Measurements from ENCODE around the gene SORCS3.

SORCS3 gene

GRCh38 chr10:105253515-105254212 is 612.6 kb downstream of the SORCS3 start:
- Histone ChIP-seq H3K9me3 (replicated peaks; ENCODE audit: insufficient read depth, low read length) (no peaks in the 10 kb centered on the region), H3K27ac (ENCODE audit: low read length) (no peak overlapping the region), H3K4me1 (ENCODE audit: low read length) (no peaks in the 10 kb centered on the region), H3K9me2 (replicated peaks; ENCODE audit: insufficient read depth, low read length) (no peaks in the 10 kb centered on the region), H4K20me1 (ENCODE audit: insufficient read depth, low read length) (no peaks in the 10 kb centered on the region), H3K27me3 (replicated peaks; ENCODE audit: insufficient read depth, low read length) (no peaks in the 10 kb centered on the region), H3K36me3 (replicated peaks; ENCODE audit: insufficient read depth, low read length) (no peaks in the 10 kb centered on the region), H3K4me3 (ENCODE audit: low read length) (no peak overlapping the region), H3F3A (ENCODE audit: insufficient read depth, low read length) (no peaks in the 10 kb centered on the region), H3K4me2 (ENCODE audit: low read depth, low read length) (no peak overlapping the region), H2AFZ (ENCODE audit: low read length) (no peak overlapping the region), H3K9ac (ENCODE audit: low read length) (no peak overlapping the region), H3K79me2 (ENCODE audit: low read length) (no peaks in the 10 kb centered on the region)
- DNase-seq: no peak
- TF ChIP-seq, protein P1, sequence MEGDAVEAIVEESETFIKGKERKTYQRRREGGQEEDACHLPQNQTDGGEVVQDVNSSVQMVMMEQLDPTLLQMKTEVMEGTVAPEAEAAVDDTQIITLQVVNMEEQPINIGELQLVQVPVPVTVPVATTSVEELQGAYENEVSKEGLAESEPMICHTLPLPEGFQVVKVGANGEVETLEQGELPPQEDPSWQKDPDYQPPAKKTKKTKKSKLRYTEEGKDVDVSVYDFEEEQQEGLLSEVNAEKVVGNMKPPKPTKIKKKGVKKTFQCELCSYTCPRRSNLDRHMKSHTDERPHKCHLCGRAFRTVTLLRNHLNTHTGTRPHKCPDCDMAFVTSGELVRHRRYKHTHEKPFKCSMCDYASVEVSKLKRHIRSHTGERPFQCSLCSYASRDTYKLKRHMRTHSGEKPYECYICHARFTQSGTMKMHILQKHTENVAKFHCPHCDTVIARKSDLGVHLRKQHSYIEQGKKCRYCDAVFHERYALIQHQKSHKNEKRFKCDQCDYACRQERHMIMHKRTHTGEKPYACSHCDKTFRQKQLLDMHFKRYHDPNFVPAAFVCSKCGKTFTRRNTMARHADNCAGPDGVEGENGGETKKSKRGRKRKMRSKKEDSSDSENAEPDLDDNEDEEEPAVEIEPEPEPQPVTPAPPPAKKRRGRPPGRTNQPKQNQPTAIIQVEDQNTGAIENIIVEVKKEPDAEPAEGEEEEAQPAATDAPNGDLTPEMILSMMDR (IDR thresholded peaks at IDR 0.05; ENCODE audit: low read length): no peak
- no peak for TF ChIP-seq EZH2 (optimal IDR thresholded peaks at IDR 0.05; ENCODE audit: low read depth, low read length)
- no peak for TF ChIP-seq EZH2phosphoT487 (IDR thresholded peaks at IDR 0.05; ENCODE audit: low read length)

DNA sequence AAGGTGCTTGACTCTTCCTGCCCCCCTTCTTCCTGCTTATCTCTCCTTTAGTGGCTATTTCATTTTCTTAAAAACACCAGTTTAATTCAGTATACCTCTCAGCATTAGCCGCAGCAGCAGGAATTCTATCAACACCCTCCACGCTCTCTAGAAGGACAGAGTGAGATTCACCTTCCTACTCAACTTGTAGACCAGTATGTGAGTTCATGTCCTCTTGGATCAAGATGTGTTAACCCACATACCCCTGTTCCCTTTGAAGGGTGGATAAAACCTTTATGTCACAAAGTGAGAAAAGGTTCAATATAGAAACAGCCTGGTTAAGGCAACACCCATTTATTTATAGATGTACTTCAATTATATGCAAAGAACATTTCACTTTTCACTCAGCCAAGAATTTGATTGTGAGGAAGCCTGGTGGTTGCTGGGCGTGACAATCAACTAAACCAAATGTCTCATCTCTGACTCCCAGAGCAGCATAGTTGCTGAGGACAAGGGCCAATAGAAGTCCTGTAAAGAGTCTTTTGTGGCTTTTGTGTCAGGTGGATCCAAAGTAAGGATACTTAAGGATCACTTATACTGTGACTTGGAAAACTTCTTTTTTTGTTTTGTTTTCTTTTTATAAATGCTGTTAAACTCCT is 617.1 kb downstream of the SORCS3 start:
- Histone ChIP-seq H3K27ac (ENCODE audit: low read length) (no peak overlapping the region), H3K4me2 (ENCODE audit: low read depth, low read length) (no peak overlapping the region), H4K20me1 (ENCODE audit: insufficient read depth, low read length) (no peaks in the 10 kb centered on the region), H3K9me3 (replicated peaks; ENCODE audit: insufficient read depth, low read length) (no peaks in the 10 kb centered on the region), H3K9me2 (replicated peaks; ENCODE audit: insufficient read depth, low read length) (no peaks in the 10 kb centered on the region), H3K4me3 (ENCODE audit: low read length) (no peak overlapping the region), H3K4me1 (ENCODE audit: low read length) (no peaks in the 10 kb centered on the region), H3K79me2 (ENCODE audit: low read length) (no peaks in the 10 kb centered on the region), H2AFZ (ENCODE audit: low read length) (no peak overlapping the region), H3F3A (ENCODE audit: insufficient read depth, low read length) (no peaks in the 10 kb centered on the region), H3K36me3 (replicated peaks; ENCODE audit: insufficient read depth, low read length) (no peaks in the 10 kb centered on the region), H3K27me3 (replicated peaks; ENCODE audit: insufficient read depth, low read length) (no peaks in the 10 kb centered on the region), H3K9ac (ENCODE audit: low read length) (no peak overlapping the region)
- TF ChIP-seq, protein P1 (IDR thresholded peaks at IDR 0.05; ENCODE audit: low read length): no peak
- TF ChIP-seq EZH2phosphoT487 (IDR thresholded peaks at IDR 0.05; ENCODE audit: low read length): no peak
- no peak for TF ChIP-seq EZH2 (optimal IDR thresholded peaks at IDR 0.05; ENCODE audit: low read depth, low read length)
- DNase-seq: no peak

- Histone ChIP-seq H3K27ac (ENCODE audit: low read length) (no peak overlapping the region), H3F3A (ENCODE audit: insufficient read depth, low read length) (no peaks in the 10 kb centered on the region), H3K4me3 (ENCODE audit: low read length) (no peak overlapping the region), H3K4me1 (ENCODE audit: low read length) (no peaks in the 10 kb centered on the region), H3K79me2 (ENCODE audit: low read length) (no peaks in the 10 kb centered on the region), H3K4me2 (ENCODE audit: low read depth, low read length) (no peak overlapping the region), H3K9me3 (replicated peaks; ENCODE audit: insufficient read depth, low read length) (no peaks in the 10 kb centered on the region), H3K36me3 (replicated peaks; ENCODE audit: insufficient read depth, low read length) (no peaks in the 10 kb centered on the region), H3K9me2 (replicated peaks; ENCODE audit: insufficient read depth, low read length) (no peaks in the 10 kb centered on the region), H3K9ac (ENCODE audit: low read length) (no peak overlapping the region), H2AFZ (ENCODE audit: low read length) (no peak overlapping the region), H4K20me1 (ENCODE audit: insufficient read depth, low read length) (no peaks in the 10 kb centered on the region), H3K27me3 (replicated peaks; ENCODE audit: insufficient read depth, low read length) (no peaks in the 10 kb centered on the region)
- TF ChIP-seq EZH2 (optimal IDR thresholded peaks at IDR 0.05; ENCODE audit: low read depth, low read length) (no peak), EZH2phosphoT487 (IDR thresholded peaks at IDR 0.05; ENCODE audit: low read length) (no peak)
- TF ChIP-seq, protein P1 (IDR thresholded peaks at IDR 0.05; ENCODE audit: low read length): no peak
- no peak for DNase-seq
These were observed 617.6 kb downstream of the SORCS3 start for GRCh38 chr10:105258674-105259065.

Measured in MM.1S (cell line).